Ishikawa (cell line): ENCODE data around the gene SHF.

ENCODE experiments used
- CEBPB ChIP-seq: IDR thresholded peaks from 2 replicates; pipeline ENCODE4 v1.6.1; 2012
- CREB1 ChIP-seq: IDR thresholded peaks from 2 replicates; pipeline ENCODE4 v1.6.1; 2012; ENCODE audit warnings: low read depth
- EGR1 ChIP-seq: IDR thresholded peaks from 2 replicates; pipeline ENCODE4 v1.6.1; 2012
- EP300 ChIP-seq: IDR thresholded peaks from 2 replicates; pipeline ENCODE4 v1.6.1; 2012; ENCODE audit warnings: borderline replicate concordance
- FOXM1 ChIP-seq: IDR thresholded peaks from 2 replicates; pipeline ENCODE4 v1.6.1; 2012; ENCODE audit warnings: low read depth, borderline replicate concordance
- MAX ChIP-seq: IDR thresholded peaks from 2 replicates; pipeline ENCODE4 v1.6.1; 2012
- NFIC ChIP-seq: IDR thresholded peaks from 2 replicates; pipeline ENCODE4 v1.6.1; 2012
- RAD21 ChIP-seq: IDR thresholded peaks from 2 replicates; pipeline ENCODE4 v1.6.1; 2012; ENCODE audit warnings: low read depth
- TAF1 ChIP-seq: IDR thresholded peaks from 2 replicates; pipeline ENCODE4 v1.6.1; 2012; ENCODE audit warnings: low read depth, mild to moderate bottlenecking
- TCF12 ChIP-seq: IDR thresholded peaks from 2 replicates; pipeline ENCODE4 v1.6.1; 2012; ENCODE audit warnings: low read depth
- TEAD4 ChIP-seq: IDR thresholded peaks from 2 replicates; pipeline ENCODE4 v1.6.1; 2012
- YY1 ChIP-seq: IDR thresholded peaks from 2 replicates; pipeline ENCODE4 v1.6.1; 2012; ENCODE audit warnings: low read depth
- ZBTB7A ChIP-seq: IDR thresholded peaks from 2 replicates; pipeline ENCODE4 v1.6.1; 2012; ENCODE audit warnings: low read depth
- TF ChIP-seq, protein P1 (sequence below): IDR thresholded peaks from 2 replicates; pipeline ENCODE4 v1.6.1; 2012; ENCODE audit warnings: low read depth, mild to moderate bottlenecking
- TF ChIP-seq, protein P2 (sequence below): IDR thresholded peaks from 2 replicates; pipeline ENCODE4 v1.6.1; 2012

SHF gene

GRCh38 chr15:45130291-45131000 lies 57.3 kb downstream of the SHF start:
- TF ChIP-seq, protein P1, sequence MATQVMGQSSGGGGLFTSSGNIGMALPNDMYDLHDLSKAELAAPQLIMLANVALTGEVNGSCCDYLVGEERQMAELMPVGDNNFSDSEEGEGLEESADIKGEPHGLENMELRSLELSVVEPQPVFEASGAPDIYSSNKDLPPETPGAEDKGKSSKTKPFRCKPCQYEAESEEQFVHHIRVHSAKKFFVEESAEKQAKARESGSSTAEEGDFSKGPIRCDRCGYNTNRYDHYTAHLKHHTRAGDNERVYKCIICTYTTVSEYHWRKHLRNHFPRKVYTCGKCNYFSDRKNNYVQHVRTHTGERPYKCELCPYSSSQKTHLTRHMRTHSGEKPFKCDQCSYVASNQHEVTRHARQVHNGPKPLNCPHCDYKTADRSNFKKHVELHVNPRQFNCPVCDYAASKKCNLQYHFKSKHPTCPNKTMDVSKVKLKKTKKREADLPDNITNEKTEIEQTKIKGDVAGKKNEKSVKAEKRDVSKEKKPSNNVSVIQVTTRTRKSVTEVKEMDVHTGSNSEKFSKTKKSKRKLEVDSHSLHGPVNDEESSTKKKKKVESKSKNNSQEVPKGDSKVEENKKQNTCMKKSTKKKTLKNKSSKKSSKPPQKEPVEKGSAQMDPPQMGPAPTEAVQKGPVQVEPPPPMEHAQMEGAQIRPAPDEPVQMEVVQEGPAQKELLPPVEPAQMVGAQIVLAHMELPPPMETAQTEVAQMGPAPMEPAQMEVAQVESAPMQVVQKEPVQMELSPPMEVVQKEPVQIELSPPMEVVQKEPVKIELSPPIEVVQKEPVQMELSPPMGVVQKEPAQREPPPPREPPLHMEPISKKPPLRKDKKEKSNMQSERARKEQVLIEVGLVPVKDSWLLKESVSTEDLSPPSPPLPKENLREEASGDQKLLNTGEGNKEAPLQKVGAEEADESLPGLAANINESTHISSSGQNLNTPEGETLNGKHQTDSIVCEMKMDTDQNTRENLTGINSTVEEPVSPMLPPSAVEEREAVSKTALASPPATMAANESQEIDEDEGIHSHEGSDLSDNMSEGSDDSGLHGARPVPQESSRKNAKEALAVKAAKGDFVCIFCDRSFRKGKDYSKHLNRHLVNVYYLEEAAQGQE, result no peak
- no peak for TF ChIP-seq TEAD4
- TF ChIP-seq, protein P2, sequence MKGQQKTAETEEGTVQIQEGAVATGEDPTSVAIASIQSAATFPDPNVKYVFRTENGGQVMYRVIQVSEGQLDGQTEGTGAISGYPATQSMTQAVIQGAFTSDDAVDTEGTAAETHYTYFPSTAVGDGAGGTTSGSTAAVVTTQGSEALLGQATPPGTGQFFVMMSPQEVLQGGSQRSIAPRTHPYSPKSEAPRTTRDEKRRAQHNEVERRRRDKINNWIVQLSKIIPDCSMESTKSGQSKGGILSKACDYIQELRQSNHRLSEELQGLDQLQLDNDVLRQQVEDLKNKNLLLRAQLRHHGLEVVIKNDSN, result no peak

DNA sequence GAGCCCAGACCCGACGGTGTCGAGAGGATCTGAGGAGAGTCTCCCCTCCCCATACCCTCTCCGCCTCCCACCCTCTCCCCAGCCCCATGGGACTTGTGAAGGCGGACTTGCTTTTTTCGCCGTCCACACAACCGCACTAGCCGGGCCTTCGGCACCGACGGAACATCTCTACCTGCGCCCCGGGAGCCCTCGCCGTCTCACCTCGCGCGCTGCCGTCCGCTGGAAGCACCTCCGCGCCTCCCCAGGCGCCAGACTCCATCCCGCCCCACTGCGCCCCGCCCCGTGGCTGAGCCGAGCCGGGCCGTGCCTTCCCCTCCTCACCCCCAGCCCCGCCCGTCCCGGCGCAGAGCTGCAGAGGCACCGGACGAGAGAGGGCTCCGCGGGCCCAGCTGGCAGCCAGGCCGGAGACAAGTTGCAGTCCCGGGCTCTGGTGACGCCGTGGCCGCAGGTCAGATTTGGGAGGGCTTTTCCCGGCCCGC lies 58.1 kb downstream of the SHF start, which contains the start of the genes DUOX1 and DUOXA1:
DUOX1 (plus strand) TSS at position 344 of the 479 bp plus-strand sequence. CDS start 1,973 bp downstream, outside the sequence.
DUOXA1 (minus strand) TSS at position 229 of the 479 bp plus-strand sequence. CDS start 6,865 bp downstream, outside the sequence.
- TF ChIP-seq, protein P1, result no peak
- TF ChIP-seq TAF1, result no peak
- no peak for TF ChIP-seq ZBTB7A
- TF ChIP-seq EP300, result no peak
- no peak for TF ChIP-seq CREB1
- TF ChIP-seq RAD21, result no peak
- TF ChIP-seq, protein P2, result no peak
- TF ChIP-seq TEAD4, result no peak
- no peak for TF ChIP-seq CEBPB
- no peak for TF ChIP-seq TCF12
- no peak for TF ChIP-seq NFIC
- TF ChIP-seq MAX, result no peak; the same call in 1 of the 2 replicates
- no peak for TF ChIP-seq FOXM1

DNA sequence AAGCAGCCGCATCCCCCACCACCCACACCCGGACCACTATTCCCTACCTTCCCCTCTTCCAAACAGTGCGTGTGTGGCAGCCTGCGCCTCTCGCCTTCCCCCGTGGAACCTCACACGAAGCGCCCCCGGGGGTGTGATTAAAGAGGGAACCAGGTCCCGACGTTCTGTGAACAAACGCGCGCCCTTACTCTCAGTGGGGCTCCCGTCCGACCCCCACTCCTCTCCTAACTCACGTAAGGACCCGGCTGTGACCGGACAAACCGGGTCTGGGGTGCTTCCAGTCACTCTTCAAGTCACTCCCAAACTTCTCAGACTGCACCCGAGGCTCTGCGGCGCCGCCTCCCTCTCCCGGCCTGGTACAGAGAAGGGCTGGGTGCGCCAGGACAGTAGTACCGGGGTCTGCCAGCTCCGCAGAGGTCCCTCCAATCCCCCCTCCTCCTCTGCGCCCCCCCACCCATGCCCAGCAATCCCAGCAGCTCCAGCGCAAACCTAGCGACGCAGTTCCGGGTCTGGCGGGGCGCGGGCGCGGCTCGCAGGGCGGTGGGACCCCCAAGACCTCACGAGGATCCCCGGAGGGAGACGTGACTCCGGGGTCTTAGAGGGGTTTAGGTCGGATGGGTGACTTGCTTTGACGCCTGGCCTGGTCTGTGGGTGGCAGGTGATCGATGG lies 58.7 kb downstream of the SHF start:
- TF ChIP-seq MAX (no peak), TCF12 (no peak), TAF1 (no peak), NFIC (no peak), YY1 (no peak), EP300 (no peak), ZBTB7A (no peak), FOXM1 (no peak), TEAD4 (no peak), EGR1 (no peak), RAD21 (no peak)
- TF ChIP-seq, protein P2, result no peak
- TF ChIP-seq, protein P1, result no peak
